ENCODE results near the gene ABCB10.

The ABCB10 gene

GRCh38 chr1:229557913-229558414 lies 543 bp downstream of the ABCB10 start:
- Histone ChIP-seq H3K9ac (ENCODE audit: low read depth in 1 of 2, low read length in 2 of 2) (peak overlapping the region; percentile 89 to 93), H3K27ac (ENCODE audit: low read depth in 2 of 2, low read length in 2 of 2) (peak overlapping the region; percentile 87 to 89), H3K9me3 (ENCODE audit: control insufficient read depth in 2 of 2, low read length in 2 of 2) (no peaks in the 10 kb centered on the region), H3K27me3 (ENCODE audit: control insufficient read depth in 2 of 2, insufficient read depth in 2 of 2, low read length in 2 of 2) (no peaks in the 10 kb centered on the region), H3K4me1 (ENCODE audit: control insufficient read depth in 2 of 2, insufficient read depth in 2 of 2, low read length in 2 of 2) (peaks cover 11 to 13% of the 10 kb centered on the region in 2 donors), H3K4me3 (ENCODE audit: low read length in 2 of 2) (peak overlapping the region; percentile 90 to 94), H3K36me3 (ENCODE audit: control insufficient read depth in 2 of 2, insufficient read depth in 2 of 2, low read length in 2 of 2) (peaks cover 0 to 2% of the 10 kb centered on the region in 2 donors)

DNA sequence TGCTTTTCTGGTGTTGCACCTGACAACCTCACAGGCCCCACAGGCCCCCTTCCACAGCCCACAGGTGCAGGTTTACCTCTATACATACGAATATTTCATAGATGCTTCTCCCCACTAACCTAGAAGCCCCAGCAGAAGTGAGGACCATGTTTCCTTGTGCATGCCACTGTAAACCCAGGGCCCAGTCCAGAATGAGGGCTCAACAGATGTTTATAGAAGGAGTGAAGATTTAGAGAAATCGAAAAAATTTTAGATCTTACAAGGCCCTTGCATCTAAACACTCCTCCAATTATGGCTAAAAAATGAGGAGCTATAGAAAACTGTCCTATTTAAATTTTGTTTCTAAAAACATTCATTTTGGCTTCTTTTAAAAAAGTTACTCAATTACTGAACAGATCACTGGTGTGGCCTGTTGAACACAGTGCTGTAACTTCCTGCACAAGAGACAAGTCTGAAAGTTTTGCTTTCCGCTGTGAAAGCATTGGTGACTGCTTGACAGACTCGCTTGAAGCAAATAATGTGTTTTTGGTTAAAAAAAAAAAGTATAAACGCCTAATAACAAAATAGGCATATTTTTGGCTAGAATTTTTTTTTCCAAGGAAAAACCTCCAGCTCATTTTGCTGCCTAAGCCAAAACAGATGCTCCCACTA lies 1.2 kb downstream of the ABCB10 start:
- Histone ChIP-seq H3K4me3 (ENCODE audit: low read length in 2 of 2) (peak overlapping the region; percentile 90 to 94), H3K9ac (ENCODE audit: low read depth in 1 of 2, low read length in 2 of 2) (peak overlapping the region; percentile 89 to 93)

GRCh38 chr1:229554886-229555621 lies 3.5 kb downstream of the ABCB10 start:
- Histone ChIP-seq H3K4me1 (ENCODE audit: control insufficient read depth in 2 of 2, insufficient read depth in 2 of 2, low read length in 2 of 2) (peaks cover 11 to 13% of the 10 kb centered on the region in 2 donors), H3K9ac (ENCODE audit: low read depth in 1 of 2, low read length in 2 of 2) (no peak overlapping the region), H3K27me3 (ENCODE audit: control insufficient read depth in 2 of 2, insufficient read depth in 2 of 2, low read length in 2 of 2) (no peaks in the 10 kb centered on the region), H3K9me3 (ENCODE audit: control insufficient read depth in 2 of 2, low read length in 2 of 2) (no peaks in the 10 kb centered on the region), H3K36me3 (ENCODE audit: control insufficient read depth in 2 of 2, insufficient read depth in 2 of 2, low read length in 2 of 2) (peaks cover 0 to 2% of the 10 kb centered on the region in 2 donors), H3K27ac (ENCODE audit: low read depth in 2 of 2, low read length in 2 of 2) (no peak overlapping the region), H3K4me3 (ENCODE audit: low read length in 2 of 2) (no peak overlapping the region)

More for the DNA sequence above, 1.2 kb downstream of the ABCB10 start:
- Histone ChIP-seq H3K36me3 (ENCODE audit: control insufficient read depth in 2 of 2, insufficient read depth in 2 of 2, low read length in 2 of 2) (peaks cover 0 to 2% of the 10 kb centered on the region in 2 donors), H3K9me3 (ENCODE audit: control insufficient read depth in 2 of 2, low read length in 2 of 2) (no peaks in the 10 kb centered on the region), H3K27me3 (ENCODE audit: control insufficient read depth in 2 of 2, insufficient read depth in 2 of 2, low read length in 2 of 2) (no peaks in the 10 kb centered on the region), H3K4me1 (ENCODE audit: control insufficient read depth in 2 of 2, insufficient read depth in 2 of 2, low read length in 2 of 2) (peaks cover 11 to 13% of the 10 kb centered on the region in 2 donors), H3K27ac (ENCODE audit: low read depth in 2 of 2, low read length in 2 of 2) (peak overlapping the region; percentile 87 to 89)

- Histone ChIP-seq H3K36me3 (ENCODE audit: control insufficient read depth in 2 of 2, insufficient read depth in 2 of 2, low read length in 2 of 2) (peaks cover 5 to 6% of the 10 kb centered on the region in 2 donors), H3K4me3 (ENCODE audit: low read length in 2 of 2) (no peak overlapping the region)
These were observed 4.8 kb downstream of the ABCB10 start for GRCh38 chr1:229553621-229554130.

DNA sequence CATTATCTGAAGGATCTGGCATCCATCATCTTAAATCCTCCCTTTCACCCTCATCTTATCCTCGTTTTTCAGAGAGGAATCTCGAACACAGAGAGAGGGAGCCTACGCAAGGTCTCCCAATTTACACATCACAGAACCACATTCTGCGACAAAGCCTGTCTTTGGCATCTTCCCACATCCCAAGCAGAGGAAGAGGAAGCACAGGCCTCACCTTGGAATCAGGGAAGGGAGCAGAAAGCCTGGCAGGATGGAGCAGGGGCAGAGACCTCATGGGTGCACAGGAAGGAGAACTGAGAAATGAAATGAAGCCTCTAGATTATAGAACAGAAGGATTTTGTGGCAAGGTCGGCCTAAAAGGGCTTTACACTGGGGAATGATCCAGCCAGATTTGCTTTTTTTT lies 5.8 kb downstream of the ABCB10 start:
- H3K27me3 ChIP-seq (ENCODE audit: control insufficient read depth in 2 of 2, insufficient read depth in 2 of 2, low read length in 2 of 2) = no peaks in the 10 kb centered on the region

More at GRCh38 chr1:229553621-229554130, 4.8 kb downstream of the ABCB10 start:
- H3K27me3 ChIP-seq (ENCODE audit: control insufficient read depth in 2 of 2, insufficient read depth in 2 of 2, low read length in 2 of 2) = no peaks in the 10 kb centered on the region
- H3K9me3 ChIP-seq (ENCODE audit: control insufficient read depth in 2 of 2, low read length in 2 of 2) = no peaks in the 10 kb centered on the region
- no peak overlapping the region for H3K27ac ChIP-seq (ENCODE audit: low read depth in 2 of 2, low read length in 2 of 2)
- peaks cover 11 to 13% of the 10 kb centered on the region in 2 donors for H3K4me1 ChIP-seq (ENCODE audit: control insufficient read depth in 2 of 2, insufficient read depth in 2 of 2, low read length in 2 of 2)
- H3K9ac ChIP-seq (ENCODE audit: low read depth in 1 of 2, low read length in 2 of 2) = no peak overlapping the region

GRCh38 chr1:229550812-229551567 lies 7.5 kb downstream of the ABCB10 start:
- H3K9me3 ChIP-seq (ENCODE audit: control insufficient read depth in 2 of 2, low read length in 2 of 2) = no peaks in the 10 kb centered on the region
- no peak overlapping the region for H3K4me3 ChIP-seq (ENCODE audit: low read length in 2 of 2)
- no peak overlapping the region for H3K9ac ChIP-seq (ENCODE audit: low read depth in 1 of 2, low read length in 2 of 2)
- no peak overlapping the region for H3K27ac ChIP-seq (ENCODE audit: low read depth in 2 of 2, low read length in 2 of 2)
- peaks cover 9 to 16% of the 10 kb centered on the region in 2 donors for H3K36me3 ChIP-seq (ENCODE audit: control insufficient read depth in 2 of 2, insufficient read depth in 2 of 2, low read length in 2 of 2)
- H3K27me3 ChIP-seq (ENCODE audit: control insufficient read depth in 2 of 2, insufficient read depth in 2 of 2, low read length in 2 of 2) = no peaks in the 10 kb centered on the region
- H3K4me1 ChIP-seq (ENCODE audit: control insufficient read depth in 2 of 2, insufficient read depth in 2 of 2, low read length in 2 of 2) = peaks cover 0 to 4% of the 10 kb centered on the region in 2 donors

More for the DNA sequence above, 5.8 kb downstream of the ABCB10 start:
- Histone ChIP-seq H3K4me3 (ENCODE audit: low read length in 2 of 2) (no peak overlapping the region), H3K4me1 (ENCODE audit: control insufficient read depth in 2 of 2, insufficient read depth in 2 of 2, low read length in 2 of 2) (peaks cover 11% of the 10 kb centered on the region in 2 donors), H3K36me3 (ENCODE audit: control insufficient read depth in 2 of 2, insufficient read depth in 2 of 2, low read length in 2 of 2) (peaks cover 5 to 6% of the 10 kb centered on the region in 2 donors), H3K27ac (ENCODE audit: low read depth in 2 of 2, low read length in 2 of 2) (no peak overlapping the region), H3K9me3 (ENCODE audit: control insufficient read depth in 2 of 2, low read length in 2 of 2) (no peaks in the 10 kb centered on the region), H3K9ac (ENCODE audit: low read depth in 1 of 2, low read length in 2 of 2) (no peak overlapping the region)

GRCh38 chr1:229547542-229547941 lies 11.0 kb downstream of the ABCB10 start:
- Histone ChIP-seq H3K4me3 (ENCODE audit: low read length in 2 of 2) (no peak overlapping the region), H3K4me1 (ENCODE audit: control insufficient read depth in 2 of 2, insufficient read depth in 2 of 2, low read length in 2 of 2) (no peaks in the 10 kb centered on the region), H3K9me3 (ENCODE audit: control insufficient read depth in 2 of 2, low read length in 2 of 2) (no peaks in the 10 kb centered on the region), H3K36me3 (ENCODE audit: control insufficient read depth in 2 of 2, insufficient read depth in 2 of 2, low read length in 2 of 2) (peaks cover 12 to 26% of the 10 kb centered on the region in 2 donors), H3K27me3 (ENCODE audit: control insufficient read depth in 2 of 2, insufficient read depth in 2 of 2, low read length in 2 of 2) (no peaks in the 10 kb centered on the region), H3K9ac (ENCODE audit: low read depth in 1 of 2, low read length in 2 of 2) (no peak overlapping the region), H3K27ac (ENCODE audit: low read depth in 2 of 2, low read length in 2 of 2) (no peak overlapping the region)

- H3K4me1 ChIP-seq (ENCODE audit: control insufficient read depth in 2 of 2, insufficient read depth in 2 of 2, low read length in 2 of 2) = no peaks in the 10 kb centered on the region
- H3K36me3 ChIP-seq (ENCODE audit: control insufficient read depth in 2 of 2, insufficient read depth in 2 of 2, low read length in 2 of 2) = peaks cover 19 to 37% of the 10 kb centered on the region in 2 donors
- H3K9ac ChIP-seq (ENCODE audit: low read depth in 1 of 2, low read length in 2 of 2) = no peak overlapping the region
- no peaks in the 10 kb centered on the region for H3K27me3 ChIP-seq (ENCODE audit: control insufficient read depth in 2 of 2, insufficient read depth in 2 of 2, low read length in 2 of 2)
- H3K9me3 ChIP-seq (ENCODE audit: control insufficient read depth in 2 of 2, low read length in 2 of 2) = no peaks in the 10 kb centered on the region
- no peak overlapping the region for H3K27ac ChIP-seq (ENCODE audit: low read depth in 2 of 2, low read length in 2 of 2)
- H3K4me3 ChIP-seq (ENCODE audit: low read length in 2 of 2) = no peak overlapping the region
These were observed 13.9 kb downstream of the ABCB10 start for GRCh38 chr1:229544587-229544986.

- no peaks in the 10 kb centered on the region for H3K4me1 ChIP-seq (ENCODE audit: control insufficient read depth in 2 of 2, insufficient read depth in 2 of 2, low read length in 2 of 2)
- H3K27ac ChIP-seq (ENCODE audit: low read depth in 2 of 2, low read length in 2 of 2) = no peak overlapping the region
- H3K9ac ChIP-seq (ENCODE audit: low read depth in 1 of 2, low read length in 2 of 2) = no peak overlapping the region
- no peaks in the 10 kb centered on the region for H3K27me3 ChIP-seq (ENCODE audit: control insufficient read depth in 2 of 2, insufficient read depth in 2 of 2, low read length in 2 of 2)
- H3K36me3 ChIP-seq (ENCODE audit: control insufficient read depth in 2 of 2, insufficient read depth in 2 of 2, low read length in 2 of 2) = peaks cover 34 to 52% of the 10 kb centered on the region in 2 donors
- H3K9me3 ChIP-seq (ENCODE audit: control insufficient read depth in 2 of 2, low read length in 2 of 2) = no peaks in the 10 kb centered on the region
- H3K4me3 ChIP-seq (ENCODE audit: low read length in 2 of 2) = no peak overlapping the region
These were observed 18.5 kb downstream of the ABCB10 start for GRCh38 chr1:229539863-229540506.
